Inferior parietal cortex (tissue), 1 donor: ENCODE measurements around the gene SAYSD1.

Experiments
- DNase-seq: peaks from one replicate; pipeline ENCODE4 v3.0.0-alpha.2; 2016; ENCODE audit errors: extremely low spot score

SAYSD1 gene

GRCh38 chr6:39058471-39059147 is 56.4 kb downstream of the SAYSD1 start:
- DNase-seq = no peak

- DNase-seq = no peak
These were observed 57.5 kb downstream of the SAYSD1 start for GRCh38 chr6:39057251-39058155.

- no peak for DNase-seq
These were observed 58.3 kb downstream of the SAYSD1 start for GRCh38 chr6:39056681-39057080.

- no peak for DNase-seq
These were observed 58.8 kb downstream of the SAYSD1 start for GRCh38 chr6:39056191-39056590.

DNA sequence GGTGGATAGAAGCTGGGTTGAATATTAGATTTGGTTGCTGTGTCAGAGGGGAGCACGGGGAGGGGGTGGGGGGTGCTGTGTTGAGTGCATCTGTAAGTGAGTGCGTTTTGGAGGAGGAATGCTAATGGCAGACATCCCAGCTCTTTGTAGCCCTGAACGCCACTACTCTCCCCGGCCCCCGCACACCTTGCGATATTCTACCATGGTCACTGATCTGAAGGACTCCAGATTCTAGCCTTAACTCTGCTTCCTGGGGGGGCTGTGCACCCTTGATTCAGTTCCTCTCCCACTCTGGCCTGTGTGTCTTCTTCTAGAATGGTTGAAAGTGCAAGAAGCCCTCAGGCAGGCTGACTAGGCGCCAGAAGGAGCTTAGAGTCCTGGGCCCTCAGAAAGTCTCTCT is 59.3 kb downstream of the SAYSD1 start:
- no peak for DNase-seq

GRCh38 chr6:39054577-39055142 is 60.3 kb downstream of the SAYSD1 start:
- DNase-seq = no peak
